ENCODE results near the gene IQCB1. TPM values are rescaled to one million over a fixed set of nuclear protein-coding genes. Genes with fewer than 3 reads are reported as not detected.

Gene IQCB1
- 10 to 100 TPM; 15.7 to 30.0 (median 21.8) TPM for total RNA-seq

GRCh38 chr3:121834671-121835464 is at the start of gene IQCB1, which contains the start of gene EAF2:
IQCB1 (minus strand) TSS chr3:121835060; CDS start chr3:121828960, 6,100 bp downstream.
EAF2 (plus strand) TSS chr3:121835209; CDS start chr3:121835286, 77 bp downstream.
- 0% methylated on average over 44 to 48 of the region's 54 CpGs for WGBS, 2 donors

GRCh38 chr3:121883507-121883906 is 48.6 kb upstream of the IQCB1 start:
- no peak for DNase-seq (ENCODE audit: low spot score in 2 of 2)
- Histone ChIP-seq H3K9me3 (no peaks in the 10 kb centered on the region), H3K36me3 (no peaks in the 10 kb centered on the region), H3K4me3 (no peak overlapping the region), H3K4me1 (no peaks in the 10 kb centered on the region), H3K27ac (no peak overlapping the region), H3K27me3 (no peaks in the 10 kb centered on the region)
- WGBS, 2 donors, result 26 to 27% methylated on average over 1 of the region's 1 CpG
- TF ChIP-seq EP300 (IDR thresholded peaks at IDR 0.05), result no peak
- TF ChIP-seq CTCF (IDR thresholded peaks at IDR 0.05), result no peak
- TF ChIP-seq POLR2A (IDR thresholded peaks at IDR 0.05), result no peak

More at GRCh38 chr3:121834671-121835464, at the start of gene IQCB1, which contains the start of gene EAF2:
- Histone ChIP-seq H3K4me1 (peaks cover 0 to 24% (median 14%) of the 10 kb centered on the region in 4 donors), H3K27ac (peak within 1 kb of the TSS; percentile 35 to 88 (median 84)), H3K36me3 (peaks cover 0 to 17% (median 0%) of the 10 kb centered on the region in 3 donors), H3K9me3 (no peaks in the 10 kb centered on the region), H3K27me3 (no peaks in the 10 kb centered on the region), H3K4me3 (peak within 1 kb of the TSS; percentile 54 to 77 (median 66))
- TF ChIP-seq POLR2A (IDR thresholded peaks at IDR 0.05) (peak; percentile 39 to 91), EP300 (IDR thresholded peaks at IDR 0.05) (peak in 1 of 2 donors; percentile 88), CTCF (IDR thresholded peaks at IDR 0.05) (peak in 1 of 5 experiments; percentile 25)
- DNase-seq (ENCODE audit: low spot score in 2 of 2), result peak; percentile 88 to 92

GRCh38 chr3:121878411-121878810 is 43.6 kb upstream of the IQCB1 start:
- no peak for DNase-seq (ENCODE audit: low spot score in 2 of 2)
- Histone ChIP-seq H3K4me1 (no peaks in the 10 kb centered on the region), H3K4me3 (no peak overlapping the region), H3K36me3 (peaks cover 0 to 2% (median 0%) of the 10 kb centered on the region in 3 donors), H3K27me3 (no peaks in the 10 kb centered on the region), H3K9me3 (no peaks in the 10 kb centered on the region), H3K27ac (no peak overlapping the region)
- TF ChIP-seq CTCF (IDR thresholded peaks at IDR 0.05), result no peak
- no peak for TF ChIP-seq POLR2A (IDR thresholded peaks at IDR 0.05)
- 61 to 80% methylated on average over 1 of the region's 1 CpG for WGBS, 2 donors

GRCh38 chr3:121871430-121871829 is 36.6 kb upstream of the IQCB1 start:
- no peak for TF ChIP-seq CTCF (IDR thresholded peaks at IDR 0.05)
- TF ChIP-seq POLR2A (IDR thresholded peaks at IDR 0.05), result no peak
- TF ChIP-seq EP300 (IDR thresholded peaks at IDR 0.05), result no peak
- Histone ChIP-seq H3K4me3 (no peak overlapping the region), H3K4me1 (no peaks in the 10 kb centered on the region), H3K27ac (no peak overlapping the region), H3K36me3 (peaks cover 0 to 9% (median 0%) of the 10 kb centered on the region in 3 donors), H3K27me3 (no peaks in the 10 kb centered on the region), H3K9me3 (no peaks in the 10 kb centered on the region)
- 70 to 77% methylated on average over 1 of the region's 1 CpG for WGBS, 2 donors
- DNase-seq (ENCODE audit: low spot score in 2 of 2), result no peak

GRCh38 chr3:121870717-121871116 is 35.9 kb upstream of the IQCB1 start:
- Histone ChIP-seq H3K4me3 (no peak overlapping the region), H3K9me3 (no peaks in the 10 kb centered on the region), H3K36me3 (peaks cover 0 to 9% (median 0%) of the 10 kb centered on the region in 3 donors), H3K27me3 (no peaks in the 10 kb centered on the region), H3K4me1 (no peaks in the 10 kb centered on the region), H3K27ac (no peak overlapping the region)
- TF ChIP-seq POLR2A (IDR thresholded peaks at IDR 0.05), result no peak
- no peak for TF ChIP-seq EP300 (IDR thresholded peaks at IDR 0.05)
- no peak for TF ChIP-seq CTCF (IDR thresholded peaks at IDR 0.05)
- no peak for DNase-seq (ENCODE audit: low spot score in 2 of 2)
